HG03139 (cell line): ENCODE results near the gene MYZAP.

Experiments used
- ATAC-seq: cut with Tn5 transposase; IDR thresholded peaks from one replicate; pipeline ENCODE4 v1.9.1; 2021; ENCODE audit not compliant: unreplicated experiment

MYZAP gene

GRCh38 chr15:57734860-57735259 lies 143.2 kb downstream of the MYZAP start:
- no peak for ATAC-seq
